RKO (cell line): ENCODE data around the gene AGTR1.

Experiments used
- DNase-seq: peaks from one replicate; pipeline ENCODE4 v3.0.0-alpha.2; 2016; ENCODE audit warnings: low spot score

AGTR1 gene

DNA sequence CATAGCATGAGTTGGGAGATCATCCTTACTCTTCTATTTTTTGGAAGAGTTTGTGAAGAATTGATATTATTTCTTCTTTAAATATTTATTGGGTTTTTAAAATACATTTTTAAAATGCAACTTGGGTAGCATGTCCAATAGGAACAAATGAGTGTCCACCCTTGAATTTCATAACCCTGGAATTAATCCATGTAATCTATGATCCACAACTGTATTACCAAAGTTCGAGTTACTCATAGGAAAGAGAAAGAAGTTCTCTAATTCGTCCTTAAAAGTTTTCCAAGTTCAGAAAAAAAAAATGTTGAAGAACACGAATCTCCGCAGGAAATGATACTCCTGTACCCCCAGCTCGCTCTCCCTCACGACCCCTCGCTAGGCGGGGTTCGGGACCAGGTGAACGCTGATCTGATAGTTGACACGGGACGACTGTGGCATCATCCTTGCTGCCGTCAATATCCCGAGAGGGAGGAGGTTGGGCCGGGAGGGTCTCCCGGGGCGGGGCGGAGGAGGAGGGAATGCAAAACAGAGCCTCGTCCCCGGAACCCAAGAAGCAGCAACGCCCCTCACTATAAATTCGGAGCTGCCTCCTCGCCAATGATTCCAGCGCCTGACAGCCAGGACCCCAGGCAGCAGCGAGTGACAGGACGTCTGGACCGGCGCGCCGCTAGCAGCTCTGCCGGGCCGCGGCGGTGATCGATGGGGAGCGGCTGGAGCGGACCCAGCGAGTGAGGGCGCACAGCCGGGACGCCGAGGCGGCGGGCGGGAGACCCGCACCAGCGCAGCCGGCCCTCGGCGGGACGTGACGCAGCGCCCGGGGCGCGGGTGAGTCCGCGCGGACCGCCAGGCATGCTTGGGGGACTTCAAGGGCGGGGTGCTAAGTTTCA is at the start of gene AGTR1:
AGTR1 (plus strand) TSS at position 598 of the 884 bp plus-strand sequence. CDS start 43,133 bp downstream, outside the sequence.
- DNase-seq: no peak

- peak; percentile 19 for DNase-seq
These were observed 48.9 kb upstream of the AGTR1 start for GRCh38 chr3:148648685-148649352.

GRCh38 chr3:148651549-148651948 is 46.2 kb upstream of the AGTR1 start:
- DNase-seq: no peak

- no peak for DNase-seq
These were observed 43.3 kb upstream of the AGTR1 start for GRCh38 chr3:148654433-148654832.

DNA sequence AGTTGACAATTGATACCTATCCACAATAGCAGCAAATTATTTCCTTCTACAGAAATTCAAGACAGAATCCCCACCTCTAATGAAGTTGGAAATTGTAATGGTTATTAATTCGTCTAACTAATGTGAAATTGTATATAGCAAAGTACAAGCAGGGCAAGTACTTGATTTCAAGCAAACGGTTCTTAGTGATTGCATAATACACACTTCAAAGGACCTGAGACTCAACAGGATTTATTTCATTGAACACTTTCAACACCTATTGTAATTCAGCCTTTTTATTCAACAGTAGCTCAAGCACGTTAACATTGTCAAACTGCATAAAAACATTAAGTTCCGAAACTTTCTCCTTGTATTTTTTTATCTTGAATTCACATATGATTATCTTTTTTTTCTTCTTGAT is 40.2 kb upstream of the AGTR1 start:
- DNase-seq: no peak

- no peak for DNase-seq
These were observed 38.2 kb upstream of the AGTR1 start for GRCh38 chr3:148659512-148659911.

- no peak for DNase-seq
These were observed 17.4 kb upstream of the AGTR1 start for GRCh38 chr3:148680289-148680688.

DNA sequence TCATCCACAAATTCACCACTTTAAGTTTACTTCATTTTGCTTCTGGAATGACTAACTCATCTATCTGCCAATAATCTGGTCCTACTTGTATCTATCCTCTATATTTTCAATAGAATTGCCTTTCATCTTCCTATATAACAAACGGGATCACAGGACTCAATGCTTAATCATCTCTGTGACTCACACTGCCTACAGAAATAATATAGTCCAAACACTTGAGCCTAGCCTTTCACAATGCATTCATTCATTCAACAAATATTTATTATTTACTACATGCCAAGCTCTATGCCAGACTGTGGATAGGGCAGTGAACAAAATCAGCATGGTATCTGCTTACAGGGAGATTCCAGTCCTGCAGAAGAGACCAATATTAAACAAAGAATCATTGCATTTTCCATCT is 16.6 kb upstream of the AGTR1 start:
- peak; percentile 7 for DNase-seq

- no peak for DNase-seq
These were observed 14.7 kb upstream of the AGTR1 start for GRCh38 chr3:148682997-148683396.

DNA sequence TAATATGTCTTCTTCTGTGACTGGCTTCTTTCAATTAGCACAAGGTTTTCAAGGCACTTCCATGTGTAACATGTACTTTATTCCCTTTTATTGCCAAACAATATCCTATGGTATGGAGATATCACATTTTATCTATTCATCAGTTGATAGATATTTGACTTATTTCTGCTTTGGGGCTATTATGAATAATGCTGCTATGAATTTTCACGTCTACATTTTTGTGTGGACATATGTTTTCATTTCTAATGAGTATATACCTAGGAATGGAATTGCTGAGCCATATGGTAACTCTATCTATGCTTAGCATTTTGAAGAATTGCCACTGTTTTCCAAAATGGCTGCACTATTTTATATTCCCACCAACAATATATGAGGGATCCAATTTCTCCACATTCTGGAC is 3.6 kb upstream of the AGTR1 start:
- no peak for DNase-seq

DNA sequence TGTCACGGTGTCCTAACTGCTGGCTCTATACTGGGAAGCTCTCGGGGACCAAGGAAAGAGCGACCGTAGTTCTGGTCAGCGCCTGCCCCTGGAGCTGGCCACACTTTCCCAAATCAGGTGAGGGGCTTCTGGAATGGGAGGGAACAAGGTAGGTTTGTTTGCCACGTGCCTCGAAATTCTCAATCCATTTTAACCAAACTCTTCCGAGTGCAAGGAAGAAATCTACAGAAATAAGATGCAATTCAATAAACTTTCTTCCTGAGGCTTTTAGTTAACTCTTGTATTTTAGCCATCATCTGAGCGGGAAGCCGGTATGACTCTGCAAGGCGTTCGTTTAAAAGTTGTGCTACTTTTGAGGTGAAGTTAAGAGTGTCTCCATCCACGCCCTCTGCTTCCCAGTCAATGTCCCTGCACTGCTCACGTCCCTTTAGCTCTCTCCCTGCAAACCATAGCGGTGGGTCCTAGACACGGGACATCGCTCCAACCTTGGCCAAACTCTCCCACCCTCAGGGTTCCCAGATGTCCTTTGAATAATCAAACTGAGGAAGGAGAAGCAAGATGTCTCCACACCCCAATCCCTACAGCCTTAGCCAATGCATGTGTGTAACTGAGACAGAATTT is 597 bp downstream of the AGTR1 start:
- no peak for DNase-seq

- DNase-seq: no peak
These were observed 7.6 kb downstream of the AGTR1 start for GRCh38 chr3:148705314-148705713.

DNA sequence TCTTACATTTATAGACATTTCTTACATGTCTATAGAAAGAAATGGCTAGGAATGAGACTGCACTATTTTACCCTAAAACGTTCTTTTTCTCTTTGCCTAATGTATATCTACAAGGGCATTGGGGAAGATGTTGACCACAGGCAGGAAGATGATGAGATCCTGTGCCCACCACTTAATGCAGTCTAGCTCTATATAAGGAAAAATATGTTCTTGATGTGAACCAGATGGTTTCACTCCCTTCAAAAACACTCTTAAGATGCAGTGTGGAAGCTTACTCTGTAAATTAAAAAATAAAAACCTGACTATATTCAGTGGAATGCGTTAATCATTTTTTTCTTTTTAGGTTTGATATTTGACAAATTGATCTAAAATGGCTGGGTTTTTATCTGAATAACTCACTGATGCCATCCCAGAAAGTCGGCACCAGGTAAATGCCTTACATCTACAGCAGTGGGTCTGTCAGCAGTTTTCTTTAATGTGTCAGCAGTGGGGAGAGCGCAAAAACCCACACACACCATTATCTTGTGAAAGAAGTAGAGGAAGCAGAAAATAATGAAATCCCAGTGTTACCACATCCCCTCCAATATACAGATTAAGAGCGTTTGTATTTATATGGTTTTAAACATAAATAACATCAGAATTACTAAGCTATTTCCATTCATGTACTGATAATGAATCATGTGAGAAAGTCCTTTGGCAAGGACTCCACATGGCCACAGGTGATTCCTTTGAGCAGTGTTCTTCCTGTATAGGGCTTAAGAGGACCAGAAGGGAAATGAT is 10.1 kb downstream of the AGTR1 start:
- DNase-seq: no peak

GRCh38 chr3:148708409-148708808 is 10.7 kb downstream of the AGTR1 start:
- no peak for DNase-seq

GRCh38 chr3:148709560-148710253 is 12.0 kb downstream of the AGTR1 start:
- DNase-seq: no peak

GRCh38 chr3:148710665-148711064 is 13.0 kb downstream of the AGTR1 start:
- DNase-seq: no peak

DNA sequence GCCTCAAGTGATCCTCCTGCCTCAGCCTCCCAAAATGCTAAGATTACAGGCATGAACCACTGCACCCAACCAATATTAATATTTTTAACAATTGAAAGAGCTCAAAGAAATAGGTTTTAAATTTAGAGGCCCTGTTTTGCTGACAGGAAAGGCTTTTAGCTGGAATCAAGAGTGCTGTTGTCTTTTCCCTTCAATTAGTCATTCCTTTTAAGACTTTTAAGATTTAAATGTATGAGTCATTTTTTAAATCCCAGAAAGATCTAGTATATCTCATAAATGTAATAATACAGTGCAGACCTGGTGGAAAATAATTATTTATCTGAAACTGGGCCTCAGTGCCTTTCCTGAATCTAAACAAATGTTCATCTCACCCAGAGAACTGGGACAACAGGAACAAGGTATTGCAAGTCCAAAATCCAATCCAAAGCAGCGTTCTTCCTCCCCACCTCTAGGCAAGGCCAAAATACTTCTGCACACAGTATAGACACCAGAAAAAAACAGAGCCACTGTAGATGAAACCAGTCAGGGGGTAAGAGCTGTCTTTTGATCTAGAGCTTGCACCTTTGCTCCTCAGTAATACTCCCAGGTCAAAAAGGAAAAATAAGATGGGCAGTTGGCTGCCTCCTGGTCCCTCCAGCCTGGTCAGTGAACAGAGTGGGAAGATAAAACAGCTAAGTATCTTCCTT is 14.4 kb downstream of the AGTR1 start:
- no peak for DNase-seq

DNA sequence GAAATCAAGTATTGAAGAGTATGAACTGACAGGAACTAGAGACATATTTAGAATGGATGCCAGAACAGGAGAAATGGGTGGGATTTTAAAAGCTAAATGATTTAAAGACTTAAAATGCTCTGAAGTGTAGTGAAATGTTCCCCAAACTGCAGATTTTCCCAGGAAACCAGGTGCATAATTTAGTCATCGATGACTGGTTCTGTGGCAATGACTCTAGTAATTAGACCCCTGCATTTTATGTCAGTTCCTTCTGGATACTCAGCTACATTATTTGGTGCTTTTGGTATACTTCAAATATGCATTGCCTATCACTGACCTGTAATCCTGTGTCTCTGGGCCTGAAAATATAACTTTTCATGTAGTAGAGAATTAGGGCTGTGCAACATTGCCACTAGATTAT is 16.8 kb downstream of the AGTR1 start:
- peak; percentile 12 for DNase-seq

GRCh38 chr3:148716657-148717056 is 19.0 kb downstream of the AGTR1 start:
- DNase-seq: no peak

- DNase-seq: no peak
These were observed 20.3 kb downstream of the AGTR1 start for GRCh38 chr3:148717885-148718561.
